B cell (primary cell): ENCODE data around the gene PDE4C. TPM values are rescaled to one million over a fixed set of nuclear protein-coding genes. Genes with fewer than 3 reads are reported as not detected.

ENCODE experiments used
- ATAC-seq: fragments of 200-7000 bp; cut with Tn5 transposase; one replicate; pipeline ENCODE4 v1.10.0; 2021; ENCODE audit warnings: low read depth, mild to moderate bottlenecking, moderate number of reproducible peaks, moderate library complexity
- CTCF ChIA-PET: fragments of 350-600 bp; sonication (Branson Sonifier 250); formaldehyde crosslinking; loops from one replicate; lab custom pipeline; 2021; ENCODE audit warnings: antibody characterized with exemption, inconsistent platforms; lab: Charles Lee
- POLR2A ChIA-PET: fragments of 350-600 bp; sonication (Branson Sonifier 250); formaldehyde crosslinking; loops from one replicate; lab custom pipeline; 2021; ENCODE audit warnings: antibody characterized with exemption; lab: Charles Lee
- DNase-seq: peaks from one replicate; pipeline ENCODE4 v3.0.0; 2013
- H2AFZ ChIP-seq: 2 replicates; pipeline ENCODE4 v1.6.1; 2012; ENCODE audit warnings: mild to moderate bottlenecking, low read depth, low read length; ENCODE audit not compliant: insufficient read depth, poor library complexity, severe bottlenecking
- H3K27ac ChIP-seq, 2 donors: 1 replicate in 1 of 2; 2 replicates in 1 of 2; pipeline ENCODE4 v1.5.1; 2012 to 2013; ENCODE audit warnings: low read length in 2 of 2, mild to moderate bottlenecking in 2 of 2, moderate library complexity in 1 of 2
- H3K27me3 ChIP-seq, 4 experiments: fragments of 200-600 bp in 1 of 4; sonication (generic) in 1 of 4; replicated peaks in 1 of 4; 1 replicate in 2 of 4; 2 replicates in 2 of 4; pipeline versions ENCODE4 v1.6.1 to v1.7.0; 2013 to 2016; ENCODE audit warnings: low read length in 3 of 4, mild to moderate bottlenecking in 2 of 4, mixed read lengths in 1 of 4, moderate library complexity in 1 of 4; ENCODE audit not compliant: insufficient read depth in 4 of 4, control insufficient read depth in 3 of 4; ENCODE audit errors: control extremely low read depth in 1 of 4
- H3K36me3 ChIP-seq, 2 experiments: replicated peaks in 1 of 2; 1 replicate in 1 of 2; 2 replicates in 1 of 2; pipeline versions ENCODE4 v1.6.1 to v1.7.1; 2013; ENCODE audit warnings: low read length in 1 of 2; ENCODE audit not compliant: insufficient read depth in 2 of 2, control insufficient read depth in 1 of 2; ENCODE audit errors: control extremely low read depth in 1 of 2, extremely low read depth in 1 of 2
- H3K4me1 ChIP-seq, 2 donors: fragments of 200-600 bp in 1 of 2; sonication (generic) in 1 of 2; 1 replicate in 1 of 2; 2 replicates in 1 of 2; pipeline versions ENCODE4 v1.5.1 to v1.6.1; 2013 to 2017; ENCODE audit warnings: low read length in 2 of 2; ENCODE audit not compliant: control insufficient read depth in 2 of 2, insufficient read depth in 2 of 2
- H3K4me2 ChIP-seq: replicated peaks from 2 replicates; pipeline ENCODE3; 2012; ENCODE audit warnings: mild to moderate bottlenecking, low read depth, low read length; ENCODE audit not compliant: poor library complexity, severe bottlenecking
- H3K4me3 ChIP-seq, 5 experiments: fragments of 200-600 bp in 1 of 5; sonication (generic) in 1 of 5; 1 replicate in 3 of 5; 2 replicates in 2 of 5; pipeline versions ENCODE4 v1.5.1 to v1.7.0; 2011 to 2016; ENCODE audit warnings: low read length in 4 of 5, mild to moderate bottlenecking in 4 of 5, low read depth in 2 of 5, control low read depth in 1 of 5, moderate library complexity in 1 of 5; ENCODE audit not compliant: insufficient read depth in 1 of 5; ENCODE audit errors: control extremely low read depth in 1 of 5, extremely low read depth in 1 of 5
- H3K79me2 ChIP-seq: fragments of 200-600 bp; sonication (generic); one replicate; pipeline ENCODE4 v1.6.0; 2016; ENCODE audit warnings: low read length; ENCODE audit not compliant: control insufficient read depth, insufficient read depth
- H3K9ac ChIP-seq: fragments of 200-600 bp; sonication (generic); 2 replicates; pipeline ENCODE4 v1.6.1; 2017; ENCODE audit warnings: mild to moderate bottlenecking, low read length, moderate library complexity
- H3K9me3 ChIP-seq, 3 donors: one replicate each; pipeline versions ENCODE4 v1.6.1 to v1.7.1; 2013; ENCODE audit warnings: low read length in 2 of 3; ENCODE audit not compliant: control insufficient read depth in 2 of 3, insufficient read depth in 1 of 3; ENCODE audit errors: control extremely low read depth in 1 of 3
- H4K20me1 ChIP-seq: 2 replicates; pipeline ENCODE4 v1.6.0; 2012; ENCODE audit warnings: mild to moderate bottlenecking, low read length; ENCODE audit not compliant: insufficient read depth, control insufficient read depth, poor library complexity, severe bottlenecking
- H3K27ac Mint-ChIP-seq: one replicate; pipeline ENCODE4 v1.8.0; 2021; ENCODE audit warnings: mixed read lengths
- H3K27me3 Mint-ChIP-seq: one replicate; pipeline ENCODE4 v1.8.0; 2021; ENCODE audit warnings: mixed read lengths
- H3K4me1 Mint-ChIP-seq: one replicate; pipeline ENCODE4 v1.8.0; 2021; ENCODE audit warnings: mixed read lengths
- H3K4me3 Mint-ChIP-seq: one replicate; pipeline ENCODE4 v1.8.0; 2021; ENCODE audit warnings: mixed read lengths
- H3K9me3 Mint-ChIP-seq: one replicate; pipeline ENCODE4 v1.8.0; 2022; ENCODE audit warnings: mixed read lengths; ENCODE audit not compliant: insufficient read depth
- CTCF ChIP-seq: fragments of 200-600 bp; IDR thresholded peaks from one replicate; pipeline ENCODE4 v1.8.0; 2022; ENCODE audit warnings: antibody characterized with exemption, mild to moderate bottlenecking
- EZH2 ChIP-seq: IDR thresholded peaks from 2 replicates; pipeline ENCODE4 v1.6.1; 2012; ENCODE audit warnings: borderline replicate concordance, low read depth, mild to moderate bottlenecking, moderate library complexity, low read length; ENCODE audit not compliant: insufficient read depth, poor library complexity, severe bottlenecking
- WGBS: methylation state at CpG from one replicate; pipeline ENCODE4 v1.1.5; 2013; ENCODE audit warnings: missing lambda C conversion rate; ENCODE audit not compliant: insufficient coverage; 5-methylcytosine and 5-hydroxymethylcytosine counted together
- intact Hi-C: fragments of 100-400 bp; cut with micrococcal nuclease; formaldehyde crosslinking; loops from one replicate; pipeline ENCODE4 v1.10.0; 2022
- polyA plus RNA-seq: library from polyadenylated mRNA; depleted of rRNA; stranded (reverse); fragments of >200 nt; gene quantifications from 2 replicates; pipeline ENCODE4 v1.2.3, GENCODE V29; 2012
- total RNA-seq, 2 donors: library from RNA; stranded (reverse); fragments of 120-200 nt in 1 of 2; gene quantifications; 1 replicate in 1 of 2; 2 replicates in 1 of 2; pipeline versions ENCODE4 v1.2.3 to v1.2.4, GENCODE V29; 2013 to 2022

PDE4C gene
- total and polyA plus RNA-seq, 2 donors (not counting 1 experiment from before 2014, with no cell fraction given) = not detected

DNA sequence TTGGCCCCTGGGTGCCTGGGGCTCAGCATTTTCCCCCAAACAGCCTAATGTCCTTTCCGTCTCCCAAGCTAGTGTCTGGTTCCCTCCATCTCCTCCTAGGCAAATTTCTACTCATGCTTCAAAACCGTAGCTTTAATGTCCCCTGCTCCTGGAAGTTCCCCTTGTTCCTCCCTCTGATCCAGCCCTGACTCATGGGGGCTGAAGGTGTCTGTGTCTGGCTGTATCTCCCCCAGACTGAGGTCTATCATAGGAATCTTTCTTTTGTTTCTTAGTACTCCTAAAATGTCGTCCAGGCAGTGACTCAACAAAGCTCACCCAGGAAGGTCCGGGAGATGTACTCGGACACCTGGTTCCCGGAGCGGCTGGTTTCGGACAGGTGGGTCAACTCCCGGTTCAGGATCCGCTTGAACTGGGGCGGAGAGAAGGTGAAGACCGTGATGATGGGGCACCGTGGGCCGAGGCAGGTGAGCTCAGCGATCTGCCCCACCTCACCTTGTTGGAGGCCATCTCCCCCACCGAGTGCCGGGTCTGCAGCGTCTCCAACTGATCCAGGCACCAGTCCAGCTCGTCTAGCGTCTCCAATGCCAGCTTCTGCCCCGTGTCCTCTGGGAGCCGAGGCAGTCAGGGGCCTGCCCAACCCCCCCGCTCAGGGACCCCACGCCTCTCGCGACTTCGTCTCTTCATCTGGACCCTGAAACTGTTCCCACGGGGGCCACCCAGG is 6.2 kb downstream of the PDE4C start:
- intact Hi-C loops = no loop called here
- Mint-ChIP-seq H3K4me1 (peaks cover 15% of the 10 kb centered on the region), H3K27me3 (peaks cover 26% of the 10 kb centered on the region), H3K9me3 (no peaks in the 10 kb centered on the region), H3K4me3 (no peak overlapping the region), H3K27ac (no peak overlapping the region)
- ATAC-seq (no peak), DNase-seq (no peak)
- Histone ChIP-seq H3K4me2 (no peak overlapping the region), H3K27me3 (peaks cover 0 to 53% (median 20%) of the 10 kb centered on the region in 4 experiments), H4K20me1 (no peaks in the 10 kb centered on the region), H3K4me1 (peaks cover 12 to 13% of the 10 kb centered on the region in 2 donors), H3K4me3 (no peak overlapping the region), H2AFZ (no peak overlapping the region), H3K9ac (no peak overlapping the region), H3K27ac (no peak overlapping the region), H3K36me3 (no peaks in the 10 kb centered on the region), H3K79me2 (no peaks in the 10 kb centered on the region), H3K9me3 (peaks cover 0 to 35% (median 0%) of the 10 kb centered on the region in 3 donors)
- no peak for TF ChIP-seq CTCF
- no peak for TF ChIP-seq EZH2
- ChIA-PET POLR2A (interaction anchor here (0.7 to 1.3 kb wide), 3 partner anchors 12 to 28 kb away, joined by 3 to 7 read pairs (median 5); partner anchors contain the start of gene RAB3A), CTCF (interaction anchor here (0.7 to 1.6 kb wide), 5 partner anchors 12 to 168 kb away, joined by 3 to 4 read pairs (median 3); no protein-coding TSS in a partner anchor)
- WGBS = 80% methylated on average over 27 of the region's 28 CpGs

DNA sequence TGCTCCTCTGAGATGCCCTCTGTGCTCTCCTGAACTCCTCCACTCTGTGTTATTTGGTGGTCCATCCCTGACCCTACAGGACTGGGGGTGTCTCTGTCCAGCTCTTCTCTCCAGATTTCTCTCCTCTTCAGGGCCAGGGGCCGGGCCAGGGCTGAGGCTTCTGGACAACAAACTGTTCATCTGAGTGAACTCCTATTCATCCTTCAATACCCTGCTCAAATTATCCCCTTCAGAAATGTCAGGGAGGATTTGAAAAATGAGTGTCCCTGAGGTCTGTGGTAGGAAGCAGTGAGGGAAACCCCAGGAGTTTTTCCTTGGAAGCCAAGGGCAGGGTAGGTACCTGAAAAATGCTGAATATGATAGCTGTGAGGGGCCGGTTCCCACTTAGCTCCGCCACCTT is 7.6 kb downstream of the PDE4C start:
- no peak for ATAC-seq
- no CpG with 5 or more reads among the region's 3 CpGs for WGBS
- H3K4me3 Mint-ChIP-seq = no peak overlapping the region

More for the DNA sequence above, 7.6 kb downstream of the PDE4C start:
- no peak overlapping the region for H3K9ac ChIP-seq
- no peak for DNase-seq
- H3K27me3 ChIP-seq = peaks cover 0 to 41% (median 8%) of the 10 kb centered on the region in 4 experiments
- TF ChIP-seq EZH2 = no peak
- no peak for TF ChIP-seq CTCF
- H3K27ac ChIP-seq = no peak overlapping the region
- no peaks in the 10 kb centered on the region for H3K9me3 Mint-ChIP-seq
- H3K4me1 ChIP-seq = no peaks in the 10 kb centered on the region
- CTCF ChIA-PET = interaction anchor here (1.3 to 1.6 kb wide), 2 partner anchors 14 to 34 kb away, joined by 4 to 7 read pairs; no protein-coding TSS in a partner anchor
- intact Hi-C loops = no loop called here
- no peak overlapping the region for H2AFZ ChIP-seq
- no peaks in the 10 kb centered on the region for H3K79me2 ChIP-seq
- peaks cover 6% of the 10 kb centered on the region for H3K4me1 Mint-ChIP-seq
- H3K27me3 Mint-ChIP-seq = peaks cover 17% of the 10 kb centered on the region
- no peaks in the 10 kb centered on the region for H3K36me3 ChIP-seq
- no peak overlapping the region for H3K4me3 ChIP-seq
- H3K4me2 ChIP-seq = no peak overlapping the region
- no peaks in the 10 kb centered on the region for H4K20me1 ChIP-seq
- no peak overlapping the region for H3K27ac Mint-ChIP-seq
- H3K9me3 ChIP-seq = peaks cover 0 to 25% (median 0%) of the 10 kb centered on the region in 3 donors
- POLR2A ChIA-PET = no interaction called here
